ENCODE data around the gene KCNJ6.

DNA sequence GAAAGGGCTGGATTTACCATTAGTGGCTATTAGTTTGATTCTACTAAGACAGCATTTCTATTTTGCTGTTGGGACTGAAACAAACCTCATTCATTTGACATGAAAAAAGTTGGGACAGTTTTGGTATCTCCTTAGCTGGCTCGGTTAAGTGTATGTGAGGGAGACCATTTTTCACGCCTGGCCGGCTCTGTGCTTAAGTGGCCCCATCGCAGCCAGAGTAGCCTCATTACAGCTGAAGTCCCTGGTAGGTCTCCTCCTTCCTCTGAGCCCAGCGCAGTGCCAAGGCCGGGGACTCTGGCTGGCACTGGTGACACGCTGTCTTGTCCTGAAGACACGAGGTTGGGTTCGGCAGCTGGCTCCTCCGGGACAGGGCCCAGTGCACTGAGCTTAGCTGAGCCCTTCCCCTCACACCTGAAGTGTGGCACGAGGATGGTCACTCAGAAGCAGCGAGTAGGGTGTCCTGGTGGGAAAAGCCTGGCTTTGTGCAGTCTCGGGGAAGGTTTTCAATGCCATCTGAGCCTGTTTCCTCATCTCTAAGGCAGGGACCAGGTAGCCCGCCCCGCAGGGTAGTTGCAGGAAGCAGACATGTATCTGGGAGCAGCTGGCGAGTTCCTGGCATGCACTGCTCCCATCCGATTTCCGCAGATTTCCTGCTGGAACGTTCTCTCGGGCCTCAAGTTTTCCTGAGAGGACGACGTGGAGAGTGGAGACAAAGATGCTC is 353.2 kb downstream of the KCNJ6 start:
- no peak for TF ChIP-seq ZFP30 (CRISPR knock-in tag; IDR thresholded peaks at IDR 0.05)
- TF ChIP-seq, protein P1, sequence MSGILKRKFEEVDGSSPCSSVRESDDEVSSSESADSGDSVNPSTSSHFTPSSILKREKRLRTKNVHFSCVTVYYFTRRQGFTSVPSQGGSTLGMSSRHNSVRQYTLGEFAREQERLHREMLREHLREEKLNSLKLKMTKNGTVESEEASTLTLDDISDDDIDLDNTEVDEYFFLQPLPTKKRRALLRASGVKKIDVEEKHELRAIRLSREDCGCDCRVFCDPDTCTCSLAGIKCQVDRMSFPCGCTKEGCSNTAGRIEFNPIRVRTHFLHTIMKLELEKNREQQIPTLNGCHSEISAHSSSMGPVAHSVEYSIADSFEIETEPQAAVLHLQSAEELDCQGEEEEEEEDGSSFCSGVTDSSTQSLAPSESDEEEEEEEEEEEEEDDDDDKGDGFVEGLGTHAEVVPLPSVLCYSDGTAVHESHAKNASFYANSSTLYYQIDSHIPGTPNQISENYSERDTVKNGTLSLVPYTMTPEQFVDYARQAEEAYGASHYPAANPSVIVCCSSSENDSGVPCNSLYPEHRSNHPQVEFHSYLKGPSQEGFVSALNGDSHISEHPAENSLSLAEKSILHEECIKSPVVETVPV (CRISPR knock-in tag; IDR thresholded peaks at IDR 0.05) = no peak
- TF ChIP-seq ARNTL (CRISPR knock-in tag; IDR thresholded peaks at IDR 0.05; ENCODE audit: borderline replicate concordance, low read depth) = no peak
- TF ChIP-seq, protein P2, sequence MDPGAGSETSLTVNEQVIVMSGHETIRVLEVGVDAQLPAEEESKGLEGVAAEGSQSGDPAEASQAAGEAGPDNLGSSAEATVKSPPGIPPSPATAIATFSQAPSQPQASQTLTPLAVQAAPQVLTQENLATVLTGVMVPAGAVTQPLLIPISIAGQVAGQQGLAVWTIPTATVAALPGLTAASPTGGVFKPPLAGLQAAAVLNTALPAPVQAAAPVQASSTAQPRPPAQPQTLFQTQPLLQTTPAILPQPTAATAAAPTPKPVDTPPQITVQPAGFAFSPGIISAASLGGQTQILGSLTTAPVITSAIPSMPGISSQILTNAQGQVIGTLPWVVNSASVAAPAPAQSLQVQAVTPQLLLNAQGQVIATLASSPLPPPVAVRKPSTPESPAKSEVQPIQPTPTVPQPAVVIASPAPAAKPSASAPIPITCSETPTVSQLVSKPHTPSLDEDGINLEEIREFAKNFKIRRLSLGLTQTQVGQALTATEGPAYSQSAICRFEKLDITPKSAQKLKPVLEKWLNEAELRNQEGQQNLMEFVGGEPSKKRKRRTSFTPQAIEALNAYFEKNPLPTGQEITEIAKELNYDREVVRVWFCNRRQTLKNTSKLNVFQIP (CRISPR knock-in tag; IDR thresholded peaks at IDR 0.05; ENCODE audit: borderline replicate concordance, low read depth) = no peak
- TF ChIP-seq, protein P3, sequence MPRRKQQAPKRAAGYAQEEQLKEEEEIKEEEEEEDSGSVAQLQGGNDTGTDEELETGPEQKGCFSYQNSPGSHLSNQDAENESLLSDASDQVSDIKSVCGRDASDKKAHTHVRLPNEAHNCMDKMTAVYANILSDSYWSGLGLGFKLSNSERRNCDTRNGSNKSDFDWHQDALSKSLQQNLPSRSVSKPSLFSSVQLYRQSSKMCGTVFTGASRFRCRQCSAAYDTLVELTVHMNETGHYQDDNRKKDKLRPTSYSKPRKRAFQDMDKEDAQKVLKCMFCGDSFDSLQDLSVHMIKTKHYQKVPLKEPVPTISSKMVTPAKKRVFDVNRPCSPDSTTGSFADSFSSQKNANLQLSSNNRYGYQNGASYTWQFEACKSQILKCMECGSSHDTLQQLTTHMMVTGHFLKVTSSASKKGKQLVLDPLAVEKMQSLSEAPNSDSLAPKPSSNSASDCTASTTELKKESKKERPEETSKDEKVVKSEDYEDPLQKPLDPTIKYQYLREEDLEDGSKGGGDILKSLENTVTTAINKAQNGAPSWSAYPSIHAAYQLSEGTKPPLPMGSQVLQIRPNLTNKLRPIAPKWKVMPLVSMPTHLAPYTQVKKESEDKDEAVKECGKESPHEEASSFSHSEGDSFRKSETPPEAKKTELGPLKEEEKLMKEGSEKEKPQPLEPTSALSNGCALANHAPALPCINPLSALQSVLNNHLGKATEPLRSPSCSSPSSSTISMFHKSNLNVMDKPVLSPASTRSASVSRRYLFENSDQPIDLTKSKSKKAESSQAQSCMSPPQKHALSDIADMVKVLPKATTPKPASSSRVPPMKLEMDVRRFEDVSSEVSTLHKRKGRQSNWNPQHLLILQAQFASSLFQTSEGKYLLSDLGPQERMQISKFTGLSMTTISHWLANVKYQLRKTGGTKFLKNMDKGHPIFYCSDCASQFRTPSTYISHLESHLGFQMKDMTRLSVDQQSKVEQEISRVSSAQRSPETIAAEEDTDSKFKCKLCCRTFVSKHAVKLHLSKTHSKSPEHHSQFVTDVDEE (CRISPR knock-in tag; IDR thresholded peaks at IDR 0.05) = no peak
- TF ChIP-seq TOX (CRISPR knock-in tag; IDR thresholded peaks at IDR 0.05; ENCODE audit: borderline replicate concordance) = no peak
- no peak for TF ChIP-seq SNAI2 (CRISPR knock-in tag; IDR thresholded peaks at IDR 0.05)
- no peak for TF ChIP-seq ZNF8 (CRISPR knock-in tag; IDR thresholded peaks at IDR 0.05)
- TF ChIP-seq ESRRG (CRISPR knock-in tag; IDR thresholded peaks at IDR 0.05) = no peak
- no peak for TF ChIP-seq GLIS3 (CRISPR knock-in tag; IDR thresholded peaks at IDR 0.05)

Measured in SK-N-SH treated with all-trans-retinoic acid at 6 μM for 48 hours (cell line).